Endothelial cell (in vitro differentiated cells): ENCODE results near the gene XXYLT1. TPM values are rescaled to one million over a fixed set of nuclear protein-coding genes. Genes with fewer than 3 reads are reported as not detected.

Source experiments
- DNase-seq: peaks from one replicate; pipeline ENCODE4 v3.0.0; 2021; ENCODE audit warnings: low spot score
- H3K27ac Mint-ChIP-seq: one replicate; pipeline ENCODE4 v1.8.0; 2021; ENCODE audit warnings: mixed read lengths, inconsistent platforms; ENCODE audit not compliant: unreplicated experiment
- H3K27me3 Mint-ChIP-seq: one replicate; pipeline ENCODE4 v1.8.0; 2021; ENCODE audit warnings: mild to moderate bottlenecking, moderate library complexity, mixed read lengths, inconsistent platforms; ENCODE audit not compliant: unreplicated experiment
- H3K36me3 Mint-ChIP-seq: one replicate; pipeline ENCODE4 v1.8.0; 2021; ENCODE audit warnings: mild to moderate bottlenecking, low read depth, mixed read lengths, inconsistent platforms; ENCODE audit not compliant: unreplicated experiment
- H3K4me1 Mint-ChIP-seq: one replicate; pipeline ENCODE4 v1.8.0; 2021; ENCODE audit warnings: mild to moderate bottlenecking, mixed read lengths, inconsistent platforms; ENCODE audit not compliant: unreplicated experiment
- H3K4me3 Mint-ChIP-seq: one replicate; pipeline ENCODE4 v1.8.0; 2021; ENCODE audit warnings: mild to moderate bottlenecking, mixed read lengths, inconsistent platforms; ENCODE audit not compliant: unreplicated experiment
- H3K9me3 Mint-ChIP-seq: one replicate; pipeline ENCODE4 v1.8.0; 2021; ENCODE audit warnings: mixed read lengths, inconsistent platforms; ENCODE audit not compliant: unreplicated experiment
- total RNA-seq: library from RNA; stranded (reverse); fragmentation: NEBNext Ultra II Directional; extraction: Animal tissue kit (Norgen Biotek cat#: 25700); gene quantifications from one replicate; pipeline ENCODE4 v1.2.1, GENCODE V29; 2021; ENCODE audit not compliant: unreplicated experiment
- TF ChIP-seq, protein P1 (sequence below): fragments of 200-600 bp; sonication (generic); IDR thresholded peaks from one replicate; pipeline ENCODE4 v1.5.0; 2021; ENCODE audit warnings: antibody characterized with exemption; ENCODE audit not compliant: unreplicated experiment

Gene XXYLT1
- total RNA-seq, 1 donor from 2014 or later = 25.0 TPM

DNA sequence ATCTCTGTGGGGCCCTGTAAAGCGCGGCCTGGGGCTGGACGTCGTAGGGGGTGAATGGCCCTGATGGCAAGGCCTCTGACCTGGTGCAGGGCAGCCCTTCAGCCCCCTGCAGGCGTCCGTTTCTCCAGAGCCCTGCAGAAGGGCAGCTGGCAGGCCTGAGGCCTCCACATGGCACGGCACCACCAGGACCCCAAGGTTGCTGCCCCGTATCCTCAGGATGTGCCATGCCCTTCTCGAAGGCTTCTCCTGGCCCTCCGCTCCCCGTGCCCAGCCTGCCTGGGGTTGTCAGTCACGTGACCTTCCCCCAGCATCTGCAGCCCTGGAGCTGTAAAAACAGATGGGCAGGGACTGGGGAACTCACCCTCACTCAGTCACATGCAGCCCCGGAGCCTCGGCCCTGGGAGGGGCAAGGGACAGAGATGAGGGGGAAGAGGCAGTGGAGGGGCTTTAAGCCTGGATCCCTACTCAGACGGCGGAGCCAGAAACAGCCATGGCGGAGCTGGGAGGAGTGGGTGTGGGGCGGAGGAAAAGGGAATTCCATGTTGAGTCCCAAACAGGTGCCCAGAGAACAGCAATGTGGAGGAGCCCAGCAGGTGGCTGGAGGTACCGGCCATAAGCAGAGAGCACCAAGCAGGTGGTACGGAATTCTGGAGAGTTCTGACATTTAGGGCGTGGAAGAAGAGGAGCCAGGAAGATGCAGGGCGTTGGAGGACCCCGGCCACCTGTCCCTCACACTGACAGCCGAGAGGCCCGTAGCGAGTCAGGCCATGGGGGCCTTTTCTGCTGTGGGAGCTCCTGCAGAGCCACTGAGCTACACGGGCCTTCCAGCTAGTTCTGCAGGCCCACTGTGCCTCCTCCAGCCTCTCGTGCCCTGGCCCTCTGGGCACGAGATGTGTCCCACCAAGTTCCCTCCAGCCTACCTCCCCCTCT lies 193.1 kb downstream of the XXYLT1 start:
- Mint-ChIP-seq H3K27me3 (peaks cover 12% of the 10 kb centered on the region), H3K4me1 (peaks cover 30% of the 10 kb centered on the region), H3K9me3 (no peaks in the 10 kb centered on the region)

DNA sequence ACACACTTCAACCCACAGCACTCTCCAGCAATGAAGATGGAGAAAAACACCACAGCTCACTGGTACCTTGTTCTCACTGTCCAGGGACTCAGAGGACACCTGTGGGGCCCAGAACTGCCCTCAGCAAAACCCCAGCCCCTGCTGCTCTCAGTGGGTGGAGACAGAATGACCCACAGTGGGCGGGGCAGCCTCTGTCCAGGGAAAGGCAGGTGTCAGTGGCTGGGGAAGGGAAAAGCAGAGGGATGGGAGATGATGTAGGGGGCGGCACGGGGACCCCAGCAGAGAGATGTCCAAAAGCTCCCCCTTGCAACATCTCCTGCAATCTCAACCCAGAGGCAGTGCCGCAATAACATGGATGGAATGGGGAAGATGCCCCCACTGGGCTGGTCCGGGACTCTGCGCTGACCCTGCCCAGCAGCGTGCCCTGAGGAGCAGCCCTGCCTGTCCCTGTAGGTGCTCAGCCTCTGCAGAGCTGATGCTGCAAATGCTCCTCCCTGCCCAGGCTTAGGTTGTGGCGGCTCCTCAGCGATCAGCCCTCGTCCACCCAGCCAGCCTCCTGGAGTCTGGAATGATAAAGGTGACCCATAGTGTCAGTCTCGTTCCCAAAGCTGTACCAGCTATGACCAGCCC lies 193.9 kb downstream of the XXYLT1 start:
- no peak overlapping the region for H3K27ac Mint-ChIP-seq
- TF ChIP-seq, protein P1, sequence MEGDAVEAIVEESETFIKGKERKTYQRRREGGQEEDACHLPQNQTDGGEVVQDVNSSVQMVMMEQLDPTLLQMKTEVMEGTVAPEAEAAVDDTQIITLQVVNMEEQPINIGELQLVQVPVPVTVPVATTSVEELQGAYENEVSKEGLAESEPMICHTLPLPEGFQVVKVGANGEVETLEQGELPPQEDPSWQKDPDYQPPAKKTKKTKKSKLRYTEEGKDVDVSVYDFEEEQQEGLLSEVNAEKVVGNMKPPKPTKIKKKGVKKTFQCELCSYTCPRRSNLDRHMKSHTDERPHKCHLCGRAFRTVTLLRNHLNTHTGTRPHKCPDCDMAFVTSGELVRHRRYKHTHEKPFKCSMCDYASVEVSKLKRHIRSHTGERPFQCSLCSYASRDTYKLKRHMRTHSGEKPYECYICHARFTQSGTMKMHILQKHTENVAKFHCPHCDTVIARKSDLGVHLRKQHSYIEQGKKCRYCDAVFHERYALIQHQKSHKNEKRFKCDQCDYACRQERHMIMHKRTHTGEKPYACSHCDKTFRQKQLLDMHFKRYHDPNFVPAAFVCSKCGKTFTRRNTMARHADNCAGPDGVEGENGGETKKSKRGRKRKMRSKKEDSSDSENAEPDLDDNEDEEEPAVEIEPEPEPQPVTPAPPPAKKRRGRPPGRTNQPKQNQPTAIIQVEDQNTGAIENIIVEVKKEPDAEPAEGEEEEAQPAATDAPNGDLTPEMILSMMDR = no peak
- H3K9me3 Mint-ChIP-seq = no peaks in the 10 kb centered on the region
- peaks cover 25% of the 10 kb centered on the region for H3K4me1 Mint-ChIP-seq
- H3K4me3 Mint-ChIP-seq = no peak overlapping the region
- DNase-seq = no peak
- H3K27me3 Mint-ChIP-seq = peaks cover 12% of the 10 kb centered on the region
- peaks cover 5% of the 10 kb centered on the region for H3K36me3 Mint-ChIP-seq

More for the DNA sequence above, 193.1 kb downstream of the XXYLT1 start:
- no peak overlapping the region for H3K4me3 Mint-ChIP-seq
- H3K36me3 Mint-ChIP-seq = peaks cover 5% of the 10 kb centered on the region
- DNase-seq = no peak
- no peak overlapping the region for H3K27ac Mint-ChIP-seq
- TF ChIP-seq, protein P1 = no peak

DNA sequence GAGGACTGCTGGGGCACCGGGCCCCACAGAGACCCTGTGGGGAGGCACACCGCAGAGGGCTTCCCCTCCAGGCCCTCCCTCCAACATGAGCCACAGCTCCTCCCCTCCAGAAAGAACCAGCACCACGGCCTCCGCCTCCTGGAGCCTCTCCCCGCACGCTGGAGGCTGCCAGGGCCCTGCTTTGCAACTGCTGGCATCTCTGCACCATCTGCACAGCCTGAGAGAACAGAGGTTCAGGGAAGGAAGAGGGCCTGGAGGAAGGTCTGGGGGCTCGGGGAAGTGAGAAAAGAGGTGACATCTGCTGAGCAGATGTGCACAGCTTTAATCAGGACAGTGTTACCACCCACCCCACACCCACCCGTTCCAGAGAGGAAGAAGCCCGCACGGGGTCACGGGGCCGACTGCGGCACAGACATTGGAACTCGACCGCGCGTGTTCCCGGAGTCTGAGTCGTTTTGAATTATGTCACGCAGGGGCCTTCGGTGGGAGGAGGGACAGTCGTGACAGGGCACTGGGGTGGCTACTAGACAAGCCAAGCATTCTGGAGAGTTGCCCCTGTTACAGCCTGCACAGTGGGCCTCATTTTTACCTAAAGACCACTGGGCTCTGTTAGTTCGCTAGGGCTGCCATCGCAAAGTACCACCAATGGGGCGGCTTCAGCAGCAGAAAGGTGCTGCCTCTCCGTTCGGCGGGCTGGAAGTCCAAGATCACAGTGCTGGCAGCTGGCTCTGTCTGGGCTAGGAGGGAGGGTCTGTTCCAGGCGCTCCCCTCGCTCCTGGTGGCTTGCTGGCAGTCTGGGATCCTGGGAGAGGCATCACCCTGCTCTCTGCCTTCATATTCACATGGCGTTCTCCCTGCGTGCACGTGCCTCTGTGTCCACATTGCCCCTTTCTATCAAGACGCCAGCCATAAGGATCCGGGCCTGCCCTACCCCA lies 194.8 kb downstream of the XXYLT1 start:
- peaks cover 11% of the 10 kb centered on the region for H3K27me3 Mint-ChIP-seq
- peaks cover 16% of the 10 kb centered on the region for H3K4me1 Mint-ChIP-seq
- no peak overlapping the region for H3K4me3 Mint-ChIP-seq
- no peak for DNase-seq
- TF ChIP-seq, protein P1 = no peak
- peaks cover 5% of the 10 kb centered on the region for H3K36me3 Mint-ChIP-seq
- no peaks in the 10 kb centered on the region for H3K9me3 Mint-ChIP-seq
- no peak overlapping the region for H3K27ac Mint-ChIP-seq

DNA sequence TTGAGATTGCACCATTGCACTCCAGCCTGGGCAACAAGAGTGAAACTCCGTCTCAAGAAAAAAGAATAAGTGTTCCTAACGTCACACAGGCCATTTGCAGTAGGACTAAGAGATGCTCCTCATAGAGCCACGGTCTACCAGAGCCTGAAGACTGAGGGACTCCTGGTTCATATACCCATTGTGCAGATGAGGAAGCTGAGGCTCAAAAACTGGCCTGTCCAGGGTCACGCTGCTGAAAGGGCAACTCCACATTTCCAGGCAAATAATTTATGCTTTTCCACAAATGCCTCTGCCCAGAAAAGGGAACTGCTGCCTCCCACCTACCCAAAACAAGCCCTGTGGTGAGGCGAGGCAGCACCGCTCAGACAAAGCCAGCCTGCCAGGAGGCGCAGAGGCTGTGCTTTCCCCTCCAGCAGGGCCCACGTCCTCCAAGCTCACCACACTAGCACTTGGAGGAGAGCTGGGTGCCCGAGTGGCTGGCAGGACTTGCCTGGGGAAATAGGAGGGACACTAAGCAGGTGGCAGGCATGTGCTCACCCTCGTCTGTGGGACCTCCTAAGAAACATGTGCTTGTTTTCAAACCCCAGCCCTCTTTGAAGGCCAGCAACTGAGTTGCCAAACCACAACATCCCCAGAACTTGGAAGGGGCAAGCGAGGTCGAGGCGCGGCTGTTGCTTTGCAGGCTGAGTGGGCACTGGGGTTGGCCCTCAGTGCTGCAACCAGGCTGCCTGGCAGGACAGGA lies 195.6 kb downstream of the XXYLT1 start:
- peaks cover 16% of the 10 kb centered on the region for H3K4me1 Mint-ChIP-seq
- no peak for DNase-seq
- TF ChIP-seq, protein P1 = no peak

More for the DNA sequence above, 195.6 kb downstream of the XXYLT1 start:
- Mint-ChIP-seq H3K27me3 (peaks cover 11% of the 10 kb centered on the region), H3K36me3 (peaks cover 5% of the 10 kb centered on the region), H3K27ac (no peak overlapping the region), H3K9me3 (no peaks in the 10 kb centered on the region), H3K4me3 (no peak overlapping the region)
